GM12892 (cell line): ENCODE data around the gene ATF5.

ENCODE experiments used
- POLR2AphosphoS5 ChIP-seq: IDR thresholded peaks from 2 replicates; pipeline ENCODE4 v1.6.1; 2011; ENCODE audit warnings: low read depth, low read length, control low read depth
- TAF1 ChIP-seq: IDR thresholded peaks from 2 replicates; pipeline ENCODE4 v1.6.1; 2011; ENCODE audit warnings: low read depth, mild to moderate bottlenecking, control low read depth, low read length, borderline replicate concordance

DNA sequence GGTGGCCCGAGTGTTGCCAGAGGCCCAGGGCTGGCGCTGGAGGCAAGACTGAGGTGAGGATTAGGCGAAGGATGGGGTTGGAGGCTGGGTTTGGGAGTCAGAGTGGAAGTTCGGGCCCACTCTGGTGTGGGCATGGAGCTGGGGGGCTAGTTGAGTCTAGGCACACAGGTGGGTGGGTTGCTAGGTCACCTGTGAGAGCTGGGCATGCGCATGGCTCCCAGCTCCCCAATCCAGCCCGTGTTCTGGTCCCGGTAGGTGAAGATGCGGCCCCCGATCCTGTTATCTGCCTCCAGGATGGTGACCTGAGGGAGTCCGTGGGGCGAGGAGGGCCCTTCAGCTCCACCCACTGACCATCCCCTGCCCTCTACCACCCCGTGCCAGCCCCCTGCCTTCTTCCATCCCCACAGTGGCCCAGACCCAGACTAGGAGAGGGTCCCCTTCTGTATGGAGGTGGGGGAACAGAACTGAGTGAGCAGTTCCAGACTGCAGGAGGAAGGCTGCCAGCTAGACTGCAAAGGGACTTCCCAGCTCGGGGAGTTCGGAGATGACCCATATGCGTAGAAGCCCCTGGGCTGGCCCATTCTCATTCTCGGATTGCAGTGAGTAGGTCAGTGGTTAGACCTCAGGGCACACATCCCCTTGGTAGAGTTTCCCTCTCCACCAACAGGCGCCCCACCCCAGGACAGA, 34.0 kb upstream of the ATF5 start:
- TF ChIP-seq TAF1 (peak; percentile 34; the same call in 1 of the 2 replicates), POLR2AphosphoS5 (peak; percentile 71)
